DND-41 (cell line): ENCODE results near the gene KBTBD3.
"Not testable (repeated sequence)": the region's sequence is repeated elsewhere in the genome, so short reads cannot be mapped to it uniquely, and the experiment has no call there.

Source experiments
- ATAC-seq: fragments of 200-7000 bp; cut with Tn5 transposase; 3 replicates; pipeline ENCODE4 v1.9.1; 2021; ENCODE audit warnings: low read depth; ENCODE audit not compliant: insufficient read depth
- DNase-seq: peaks from one replicate; pipeline ENCODE4 v3.0.0-alpha.2; 2020
- H2AFZ ChIP-seq: 2 replicates; pipeline ENCODE4 v1.6.0; 2012; ENCODE audit warnings: low read depth, low read length
- H3K27ac ChIP-seq: 2 replicates; pipeline ENCODE4 v1.5.1; 2012; ENCODE audit warnings: low read length, inconsistent platforms
- H3K27me3 ChIP-seq: fragments of 200-600 bp; sonication (generic); 2 replicates; pipeline ENCODE4 v1.6.0; 2012; ENCODE audit warnings: low read length, mild to moderate bottlenecking, inconsistent platforms; ENCODE audit not compliant: insufficient read depth, poor library complexity
- H3K36me3 ChIP-seq: 2 replicates; pipeline ENCODE4 v1.5.1; 2012; ENCODE audit warnings: low read length, inconsistent platforms; ENCODE audit not compliant: insufficient read depth
- H3K4me1 ChIP-seq: 2 replicates; pipeline ENCODE4 v1.5.1; 2012; ENCODE audit warnings: mild to moderate bottlenecking, low read length; ENCODE audit not compliant: insufficient read depth
- H3K4me2 ChIP-seq: 2 replicates; pipeline ENCODE4 v1.6.0; 2012; ENCODE audit warnings: mild to moderate bottlenecking, moderate library complexity, low read length, inconsistent platforms; ENCODE audit not compliant: insufficient read depth
- H3K4me3 ChIP-seq, 2 experiments: fragments of 200-600 bp in 1 of 2; shearing (Covaris generic) in 1 of 2; 2 replicates each; pipeline ENCODE4 v1.5.1; 2012 to 2016; ENCODE audit warnings: inconsistent platforms in 2 of 2, low read length in 2 of 2, mild to moderate bottlenecking in 2 of 2, low read depth in 1 of 2, moderate library complexity in 1 of 2
- H3K79me2 ChIP-seq: 2 replicates; pipeline ENCODE4 v1.6.0; 2012; ENCODE audit warnings: low read length, inconsistent platforms; ENCODE audit not compliant: insufficient read depth
- H3K9ac ChIP-seq: 2 replicates; pipeline ENCODE4 v1.6.0; 2012; ENCODE audit warnings: low read depth, mild to moderate bottlenecking, inconsistent platforms, low read length, moderate library complexity
- H3K9me3 ChIP-seq: 2 replicates; pipeline ENCODE4 v1.5.1; 2012; ENCODE audit warnings: low read length, moderate library complexity, mild to moderate bottlenecking, inconsistent platforms; ENCODE audit not compliant: insufficient read depth, severe bottlenecking
- H4K20me1 ChIP-seq: 2 replicates; pipeline ENCODE4 v1.6.0; 2012; ENCODE audit warnings: low read length; ENCODE audit not compliant: insufficient read depth
- CTCF ChIP-seq: IDR thresholded peaks from 2 replicates; pipeline ENCODE4 v1.5.1; 2012; ENCODE audit warnings: borderline replicate concordance, low read length, moderate library complexity, mild to moderate bottlenecking; ENCODE audit not compliant: poor library complexity, severe bottlenecking; ENCODE audit errors: extremely low read depth
- EZH2 ChIP-seq: IDR thresholded peaks from 3 replicates; pipeline ENCODE4 v1.6.1; 2012; ENCODE audit warnings: borderline replicate concordance, low read depth, mild to moderate bottlenecking, moderate library complexity, low read length, inconsistent platforms; ENCODE audit not compliant: severe bottlenecking

Gene KBTBD3

GRCh38 chr11:106061249-106061784 is 15.8 kb downstream of the KBTBD3 start:
- H3K27ac ChIP-seq = no peak overlapping the region
- no peaks in the 10 kb centered on the region for H3K4me1 ChIP-seq
- H3K36me3 ChIP-seq = no peaks in the 10 kb centered on the region
- no peak overlapping the region for H3K4me2 ChIP-seq
- no peak overlapping the region for H2AFZ ChIP-seq
- no peak for ATAC-seq
- DNase-seq = no peak
- no peaks in the 10 kb centered on the region for H3K9me3 ChIP-seq
- TF ChIP-seq EZH2 = no peak
- TF ChIP-seq CTCF = no peak
- no peaks in the 10 kb centered on the region for H3K27me3 ChIP-seq
- H3K79me2 ChIP-seq = no peaks in the 10 kb centered on the region
- H4K20me1 ChIP-seq = no peaks in the 10 kb centered on the region
- no peak overlapping the region for H3K4me3 ChIP-seq
- no peak overlapping the region for H3K9ac ChIP-seq

GRCh38 chr11:106059617-106060016 is 17.5 kb downstream of the KBTBD3 start:
- H3K27me3 ChIP-seq = no peaks in the 10 kb centered on the region
- H3K9me3 ChIP-seq = no peaks in the 10 kb centered on the region
- no peak overlapping the region for H3K9ac ChIP-seq
- no peak overlapping the region for H3K27ac ChIP-seq
- no peak overlapping the region for H3K4me3 ChIP-seq
- H2AFZ ChIP-seq = no peak overlapping the region
- H3K4me1 ChIP-seq = no peaks in the 10 kb centered on the region
- no peaks in the 10 kb centered on the region for H4K20me1 ChIP-seq
- ATAC-seq (no peak), DNase-seq (no peak)
- no peaks in the 10 kb centered on the region for H3K79me2 ChIP-seq
- TF ChIP-seq CTCF = no peak
- TF ChIP-seq EZH2 = no peak
- H3K36me3 ChIP-seq = no peaks in the 10 kb centered on the region
- H3K4me2 ChIP-seq = no peak overlapping the region

GRCh38 chr11:106058377-106058776 is 18.8 kb downstream of the KBTBD3 start:
- H3K9ac ChIP-seq, ATAC-seq, H4K20me1 ChIP-seq, H3K4me1 ChIP-seq, H3K27me3 ChIP-seq, H3K27ac ChIP-seq, H3K79me2 ChIP-seq, H3K4me2 ChIP-seq, H3K9me3 ChIP-seq, H3K4me3 ChIP-seq, H2AFZ ChIP-seq, DNase-seq, H3K36me3 ChIP-seq: not testable (repeated sequence)

- H3K36me3 ChIP-seq = no peaks in the 10 kb centered on the region
- H3K9me3 ChIP-seq = no peaks in the 10 kb centered on the region
- no peaks in the 10 kb centered on the region for H4K20me1 ChIP-seq
- ATAC-seq (no peak), DNase-seq (no peak)
- no peaks in the 10 kb centered on the region for H3K27me3 ChIP-seq
- no peak overlapping the region for H3K4me2 ChIP-seq
- no peak overlapping the region for H3K9ac ChIP-seq
- no peaks in the 10 kb centered on the region for H3K4me1 ChIP-seq
- H3K79me2 ChIP-seq = no peaks in the 10 kb centered on the region
- TF ChIP-seq EZH2 (no peak), CTCF (no peak)
- H2AFZ ChIP-seq = no peak overlapping the region
- H3K4me3 ChIP-seq = no peak overlapping the region
- H3K27ac ChIP-seq = no peak overlapping the region
These were observed 26.0 kb downstream of the KBTBD3 start for GRCh38 chr11:106051103-106051502.
